Rectal smooth muscle tissue (tissue), 1 donor: ENCODE data around the gene DLX1.
A peak's percentile ranks its signal among the peaks of the same experiment; 100 is the strongest.

Source experiments
- H3K27ac ChIP-seq: one replicate; pipeline ENCODE4 v1.7.0; 2013; ENCODE audit warnings: low read depth, low read length, inconsistent platforms
- H3K27me3 ChIP-seq: one replicate; pipeline ENCODE4 v1.7.0; 2013; ENCODE audit warnings: low read length; ENCODE audit not compliant: control insufficient read depth, insufficient read depth
- H3K36me3 ChIP-seq: one replicate; pipeline ENCODE4 v1.7.0; 2013; ENCODE audit warnings: low read length; ENCODE audit not compliant: control insufficient read depth, insufficient read depth
- H3K4me1 ChIP-seq: one replicate; pipeline ENCODE4 v1.7.0; 2013; ENCODE audit warnings: low read length; ENCODE audit not compliant: control insufficient read depth, insufficient read depth
- H3K4me3 ChIP-seq: one replicate; pipeline ENCODE4 v1.7.0; 2013; ENCODE audit warnings: low read length
- H3K9ac ChIP-seq: one replicate; pipeline ENCODE4 v1.7.0; 2013; ENCODE audit warnings: low read length

The DLX1 gene

GRCh38 chr2:172098650-172099471 is 13.6 kb downstream of the DLX1 start:
- H3K4me1 ChIP-seq, result peaks cover 9% of the 10 kb centered on the region
- peaks cover 67% of the 10 kb centered on the region for H3K27me3 ChIP-seq
- no peaks in the 10 kb centered on the region for H3K36me3 ChIP-seq
- H3K27ac ChIP-seq, result no peak overlapping the region
- H3K9ac ChIP-seq, result no peak overlapping the region
- H3K4me3 ChIP-seq, result no peak overlapping the region

- H3K27me3 ChIP-seq, result peaks cover 66% of the 10 kb centered on the region
- H3K36me3 ChIP-seq, result no peaks in the 10 kb centered on the region
- no peak overlapping the region for H3K4me3 ChIP-seq
- peaks cover 9% of the 10 kb centered on the region for H3K4me1 ChIP-seq
- H3K27ac ChIP-seq, result no peak overlapping the region
- no peak overlapping the region for H3K9ac ChIP-seq
Measured at GRCh38 chr2:172099472-172100079, 14.3 kb downstream of the DLX1 start.

- H3K9ac ChIP-seq, result no peak overlapping the region
- H3K36me3 ChIP-seq, result no peaks in the 10 kb centered on the region
- peaks cover 63% of the 10 kb centered on the region for H3K27me3 ChIP-seq
- no peak overlapping the region for H3K27ac ChIP-seq
- H3K4me3 ChIP-seq, result no peak overlapping the region
- peaks cover 6% of the 10 kb centered on the region for H3K4me1 ChIP-seq
Measured at GRCh38 chr2:172100080-172100934, 15.0 kb downstream of the DLX1 start.

GRCh38 chr2:172100935-172101820 is 15.9 kb downstream of the DLX1 start:
- Histone ChIP-seq H3K4me1 (peaks cover 5% of the 10 kb centered on the region), H3K27ac (no peak overlapping the region), H3K27me3 (peaks cover 66% of the 10 kb centered on the region), H3K36me3 (no peaks in the 10 kb centered on the region), H3K4me3 (peak overlapping the region; percentile 69), H3K9ac (no peak overlapping the region)

- peaks cover 2% of the 10 kb centered on the region for H3K4me1 ChIP-seq
- H3K27me3 ChIP-seq, result peaks cover 67% of the 10 kb centered on the region
Measured at GRCh38 chr2:172101821-172102390, 16.6 kb downstream of the DLX1 start.

GRCh38 chr2:172102391-172103359 is 17.4 kb downstream of the DLX1 start, which contains the start of gene DLX2:
Gene DLX2, minus strand, starts transcription at chr2:172102900. Its CDS starts 362 bp downstream, at chr2:172102538.
- Histone ChIP-seq H3K4me1 (no peaks in the 10 kb centered on the region), H3K4me3 (peak within 1 kb of the TSS; percentile 69), H3K36me3 (no peaks in the 10 kb centered on the region), H3K9ac (no peak within 1 kb of the TSS), H3K27ac (no peak within 1 kb of the TSS), H3K27me3 (peaks cover 59% of the 10 kb centered on the region)

More at GRCh38 chr2:172101821-172102390, 16.6 kb downstream of the DLX1 start:
- Histone ChIP-seq H3K27ac (no peak overlapping the region), H3K36me3 (no peaks in the 10 kb centered on the region), H3K4me3 (peak overlapping the region; percentile 69), H3K9ac (no peak overlapping the region)

- no peak overlapping the region for H3K9ac ChIP-seq
- peaks cover 58% of the 10 kb centered on the region for H3K27me3 ChIP-seq
- H3K4me3 ChIP-seq, result peak overlapping the region; percentile 69
- H3K4me1 ChIP-seq, result no peaks in the 10 kb centered on the region
- H3K36me3 ChIP-seq, result no peaks in the 10 kb centered on the region
- no peak overlapping the region for H3K27ac ChIP-seq
Measured at GRCh38 chr2:172103471-172104272, 18.4 kb downstream of the DLX1 start.

GRCh38 chr2:172105471-172106107 is 20.3 kb downstream of the DLX1 start:
- Histone ChIP-seq H3K4me3 (no peak overlapping the region), H3K4me1 (no peaks in the 10 kb centered on the region), H3K27me3 (peaks cover 47% of the 10 kb centered on the region), H3K9ac (no peak overlapping the region), H3K27ac (no peak overlapping the region), H3K36me3 (no peaks in the 10 kb centered on the region)

GRCh38 chr2:172106108-172106961 is 21.0 kb downstream of the DLX1 start:
- H3K9ac ChIP-seq, result no peak overlapping the region
- H3K4me1 ChIP-seq, result no peaks in the 10 kb centered on the region
- H3K27me3 ChIP-seq, result peaks cover 39% of the 10 kb centered on the region
- peak overlapping the region; percentile 34 for H3K4me3 ChIP-seq
- H3K27ac ChIP-seq, result no peak overlapping the region
- H3K36me3 ChIP-seq, result no peaks in the 10 kb centered on the region
